ENCODE measurements around the gene EIF5AL1.

- TF ChIP-seq EZH2phosphoT487 (IDR thresholded peaks at IDR 0.05; ENCODE audit: low read depth, severe bottlenecking, unreplicated experiment) (no peak), CTCF (IDR thresholded peaks at IDR 0.05; ENCODE audit: poor library complexity) (no peak)
Measured at GRCh38 chr10:79465341-79465740, 47.0 kb upstream of the EIF5AL1 start.

Data from hepatocyte (in vitro differentiated cells).